ENCODE data around the gene GNAQ.
"Not testable (repeated sequence)": the region's sequence is repeated elsewhere in the genome, so short reads cannot be mapped to it uniquely, and the experiment has no call there.

Gene GNAQ

GRCh38 chr9:77898864-77899263 is 132.7 kb downstream of the GNAQ start:
- no peak for DNase-seq

GRCh38 chr9:77896938-77897667 is 134.5 kb downstream of the GNAQ start:
- no peak for DNase-seq

GRCh38 chr9:77896269-77896937 is 135.2 kb downstream of the GNAQ start:
- no peak for DNase-seq

- DNase-seq, result no peak
These were observed 137.9 kb downstream of the GNAQ start for GRCh38 chr9:77893706-77894105.

- DNase-seq, result no peak
These were observed 138.6 kb downstream of the GNAQ start for GRCh38 chr9:77892955-77893514.

- peak in 1 of 2 donors; percentile 55 for DNase-seq
These were observed 139.4 kb downstream of the GNAQ start for GRCh38 chr9:77892171-77892570.

GRCh38 chr9:77891128-77891800 is 140.3 kb downstream of the GNAQ start:
- DNase-seq, result no peak

- no peak for DNase-seq
These were observed 143.9 kb downstream of the GNAQ start for GRCh38 chr9:77887662-77888061.

- no peak for DNase-seq
These were observed 146.4 kb downstream of the GNAQ start for GRCh38 chr9:77885104-77885672.

- no peak for DNase-seq
These were observed 147.5 kb downstream of the GNAQ start for GRCh38 chr9:77883846-77884771.

- DNase-seq, result no peak
These were observed 148.5 kb downstream of the GNAQ start for GRCh38 chr9:77883133-77883532.

GRCh38 chr9:77882294-77882693 is 149.3 kb downstream of the GNAQ start:
- DNase-seq, result no peak

GRCh38 chr9:77881634-77882033 is 150.0 kb downstream of the GNAQ start:
- not testable (repeated sequence) for DNase-seq

GRCh38 chr9:77881111-77881510 is 150.5 kb downstream of the GNAQ start:
- no peak for DNase-seq

GRCh38 chr9:77879437-77879943 is 152.1 kb downstream of the GNAQ start:
- DNase-seq, result no peak

GRCh38 chr9:77878793-77879192 is 152.8 kb downstream of the GNAQ start:
- DNase-seq, result peak; percentile 23 to 33

GRCh38 chr9:77877976-77878375 is 153.6 kb downstream of the GNAQ start:
- no peak for DNase-seq

GRCh38 chr9:77876590-77876989 is 155.0 kb downstream of the GNAQ start:
- no peak for DNase-seq

- DNase-seq, result no peak
These were observed 155.5 kb downstream of the GNAQ start for GRCh38 chr9:77876091-77876490.

- no peak for DNase-seq
These were observed 158.7 kb downstream of the GNAQ start for GRCh38 chr9:77872863-77873262.

GRCh38 chr9:77872177-77872576 is 159.4 kb downstream of the GNAQ start:
- DNase-seq, result no peak

GRCh38 chr9:77871483-77871882 is 160.1 kb downstream of the GNAQ start:
- DNase-seq, result no peak

All from inflammatory macrophage treated with lipopolysaccharide for 1 hour (primary cell).